ENCODE measurements around the gene ARNT2.

ARNT2 gene

DNA sequence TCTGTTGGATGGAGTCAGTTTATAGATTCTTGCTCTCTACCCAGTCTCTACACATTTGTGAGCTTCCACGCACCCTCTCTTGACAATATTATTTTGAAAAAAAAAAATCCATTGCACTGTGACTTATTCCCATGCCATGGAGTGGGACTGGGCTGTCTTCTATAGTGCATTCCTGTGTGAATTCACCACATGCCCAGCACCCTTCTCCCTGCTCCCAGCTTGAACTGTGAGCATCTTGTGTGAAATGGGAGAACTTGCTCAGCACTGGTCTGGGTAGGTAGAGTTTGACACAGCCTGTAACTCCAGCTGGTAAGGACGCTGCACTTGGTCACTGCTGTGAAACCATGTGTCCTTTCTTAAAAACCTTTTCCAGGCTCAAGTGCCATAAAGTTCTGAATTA is 91.9 kb downstream of the ARNT2 start:
- Histone ChIP-seq H3K4me2 (ENCODE audit: low read length) (no peak overlapping the region), H3K36me3 (ENCODE audit: insufficient read depth, low read length) (no peaks in the 10 kb centered on the region), H3K27me3 (ENCODE audit: control insufficient read depth, insufficient read depth, low read length) (no peaks in the 10 kb centered on the region), H3K4me3 (ENCODE audit: low read length) (no peak overlapping the region), H3K4me1 (ENCODE audit: control insufficient read depth, insufficient read depth, low read length) (peaks cover 28% of the 10 kb centered on the region), H3K9me3 (replicated peaks; ENCODE audit: low read length) (no peaks in the 10 kb centered on the region), H3K9ac (ENCODE audit: low read depth, low read length) (no peak overlapping the region)

DNA sequence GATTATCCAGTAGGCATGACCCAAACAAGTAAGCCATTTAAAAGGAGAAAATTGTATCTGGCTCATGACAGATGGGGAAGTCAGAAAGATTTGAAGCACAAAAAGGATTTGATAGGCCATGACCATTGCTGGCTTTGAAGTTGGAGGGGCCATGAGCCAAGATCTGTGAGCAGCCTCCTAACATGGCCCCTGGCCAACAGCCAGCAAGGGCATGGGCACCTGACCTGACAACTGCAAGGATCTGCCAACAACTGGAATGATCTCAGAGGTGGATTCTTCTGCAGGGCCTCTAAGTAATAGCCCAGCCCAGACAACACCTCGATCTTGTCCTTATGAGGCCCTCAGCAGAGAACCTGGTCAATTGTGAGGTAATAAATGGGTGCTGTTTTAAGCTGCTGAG is 93.0 kb downstream of the ARNT2 start:
- Histone ChIP-seq H3K4me2 (ENCODE audit: low read length) (no peak overlapping the region), H3K9me3 (replicated peaks; ENCODE audit: low read length) (no peaks in the 10 kb centered on the region), H3K27me3 (ENCODE audit: control insufficient read depth, insufficient read depth, low read length) (no peaks in the 10 kb centered on the region), H3K4me3 (ENCODE audit: low read length) (no peak overlapping the region), H3K36me3 (ENCODE audit: insufficient read depth, low read length) (no peaks in the 10 kb centered on the region), H3K4me1 (ENCODE audit: control insufficient read depth, insufficient read depth, low read length) (peaks cover 28% of the 10 kb centered on the region), H3K9ac (ENCODE audit: low read depth, low read length) (no peak overlapping the region)

- Histone ChIP-seq H3K9me3 (replicated peaks; ENCODE audit: low read length) (no peaks in the 10 kb centered on the region), H3K4me2 (ENCODE audit: low read length) (no peak overlapping the region)
These were observed 94.5 kb downstream of the ARNT2 start for GRCh38 chr15:80498652-80499051.

DNA sequence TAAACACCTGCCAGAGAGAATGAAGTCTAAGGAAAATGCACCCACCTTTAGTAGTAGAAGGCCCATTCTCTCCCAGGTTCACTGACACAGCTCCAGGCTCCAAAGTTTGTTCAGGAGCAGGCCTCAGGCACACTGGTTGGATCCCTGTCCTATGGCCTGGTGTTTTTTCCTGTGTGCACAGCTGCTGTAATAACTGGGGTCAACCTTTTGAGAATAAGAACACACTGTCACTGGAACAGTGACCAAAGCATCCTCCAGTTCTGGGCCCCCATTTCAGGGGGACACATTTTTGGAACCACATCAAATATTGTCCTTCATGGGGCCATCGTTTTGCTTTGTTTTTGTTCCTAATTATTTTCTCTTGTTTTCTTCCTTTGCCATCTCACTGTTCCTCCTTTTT is 95.8 kb downstream of the ARNT2 start:
- Histone ChIP-seq H3K4me2 (ENCODE audit: low read length) (no peak overlapping the region), H3K36me3 (ENCODE audit: insufficient read depth, low read length) (no peaks in the 10 kb centered on the region), H3K9me3 (replicated peaks; ENCODE audit: low read length) (no peaks in the 10 kb centered on the region), H3K9ac (ENCODE audit: low read depth, low read length) (no peak overlapping the region), H3K27me3 (ENCODE audit: control insufficient read depth, insufficient read depth, low read length) (no peaks in the 10 kb centered on the region), H3K4me3 (ENCODE audit: low read length) (no peak overlapping the region), H3K4me1 (ENCODE audit: control insufficient read depth, insufficient read depth, low read length) (peaks cover 10% of the 10 kb centered on the region)

More at GRCh38 chr15:80498652-80499051, 94.5 kb downstream of the ARNT2 start:
- no peak overlapping the region for H3K9ac ChIP-seq (ENCODE audit: low read depth, low read length)
- no peaks in the 10 kb centered on the region for H3K36me3 ChIP-seq (ENCODE audit: insufficient read depth, low read length)
- H3K4me3 ChIP-seq (ENCODE audit: low read length) = no peak overlapping the region
- peaks cover 24% of the 10 kb centered on the region for H3K4me1 ChIP-seq (ENCODE audit: control insufficient read depth, insufficient read depth, low read length)
- no peaks in the 10 kb centered on the region for H3K27me3 ChIP-seq (ENCODE audit: control insufficient read depth, insufficient read depth, low read length)

DNA sequence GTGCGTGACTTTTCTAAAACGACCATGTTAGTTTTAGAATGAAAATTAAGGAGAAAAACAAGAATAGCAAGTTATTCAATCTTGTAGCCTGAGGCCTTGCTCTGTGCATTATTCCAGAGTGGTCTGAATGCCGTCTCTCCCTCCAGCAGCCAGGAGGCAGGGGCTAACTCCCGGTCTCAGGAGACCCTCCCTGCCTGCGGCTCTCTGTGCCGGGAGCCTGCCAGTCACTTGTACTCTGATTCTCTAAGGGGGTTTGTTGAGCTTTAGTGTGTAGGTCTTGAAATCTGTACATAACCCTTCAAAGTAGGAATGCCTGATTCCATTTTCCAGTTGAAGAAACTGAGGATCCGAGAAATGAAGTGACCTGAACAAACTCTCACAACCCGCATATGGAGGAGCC is 97.3 kb downstream of the ARNT2 start:
- H3K27me3 ChIP-seq (ENCODE audit: control insufficient read depth, insufficient read depth, low read length) = no peaks in the 10 kb centered on the region
- H3K36me3 ChIP-seq (ENCODE audit: insufficient read depth, low read length) = no peaks in the 10 kb centered on the region
- no peaks in the 10 kb centered on the region for H3K9me3 ChIP-seq (replicated peaks; ENCODE audit: low read length)
- no peak overlapping the region for H3K9ac ChIP-seq (ENCODE audit: low read depth, low read length)
- H3K4me3 ChIP-seq (ENCODE audit: low read length) = no peak overlapping the region
- H3K4me2 ChIP-seq (ENCODE audit: low read length) = no peak overlapping the region
- H3K4me1 ChIP-seq (ENCODE audit: control insufficient read depth, insufficient read depth, low read length) = peaks cover 3% of the 10 kb centered on the region

GRCh38 chr15:80502782-80503181 is 98.6 kb downstream of the ARNT2 start:
- Histone ChIP-seq H3K4me2 (ENCODE audit: low read length) (no peak overlapping the region), H3K9ac (ENCODE audit: low read depth, low read length) (no peak overlapping the region), H3K4me3 (ENCODE audit: low read length) (no peak overlapping the region), H3K9me3 (replicated peaks; ENCODE audit: low read length) (no peaks in the 10 kb centered on the region), H3K36me3 (ENCODE audit: insufficient read depth, low read length) (no peaks in the 10 kb centered on the region), H3K27me3 (ENCODE audit: control insufficient read depth, insufficient read depth, low read length) (no peaks in the 10 kb centered on the region), H3K4me1 (ENCODE audit: control insufficient read depth, insufficient read depth, low read length) (peaks cover 10% of the 10 kb centered on the region)

GRCh38 chr15:80503319-80503952 is 99.3 kb downstream of the ARNT2 start:
- Histone ChIP-seq H3K4me3 (ENCODE audit: low read length) (no peak overlapping the region), H3K9ac (ENCODE audit: low read depth, low read length) (no peak overlapping the region), H3K4me1 (ENCODE audit: control insufficient read depth, insufficient read depth, low read length) (peaks cover 15% of the 10 kb centered on the region)

DNA sequence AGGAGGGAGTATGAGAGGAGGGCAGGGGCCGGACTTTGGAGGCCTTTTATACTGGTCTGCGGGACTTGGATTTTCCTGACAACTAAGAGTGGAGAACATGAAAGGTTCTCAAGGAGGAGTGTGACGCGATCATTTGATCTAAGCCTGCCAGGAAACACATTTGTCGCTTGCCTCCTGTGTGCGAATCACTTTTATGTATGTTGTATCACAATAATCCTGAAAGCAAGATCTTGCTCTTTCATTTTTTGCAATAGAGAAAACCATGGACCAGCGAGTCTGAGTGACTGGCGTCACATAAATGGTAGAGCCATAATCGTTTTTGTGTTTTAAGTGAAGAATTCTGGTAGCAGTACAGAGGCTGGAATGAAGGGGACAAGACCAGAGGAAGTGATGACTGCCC is 100.7 kb downstream of the ARNT2 start:
- Histone ChIP-seq H3K36me3 (ENCODE audit: insufficient read depth, low read length) (no peaks in the 10 kb centered on the region), H3K4me3 (ENCODE audit: low read length) (no peak overlapping the region), H3K4me2 (ENCODE audit: low read length) (no peak overlapping the region), H3K9me3 (replicated peaks; ENCODE audit: low read length) (no peaks in the 10 kb centered on the region), H3K4me1 (ENCODE audit: control insufficient read depth, insufficient read depth, low read length) (peaks cover 15% of the 10 kb centered on the region), H3K27me3 (ENCODE audit: control insufficient read depth, insufficient read depth, low read length) (no peaks in the 10 kb centered on the region), H3K9ac (ENCODE audit: low read depth, low read length) (no peak overlapping the region)

More at GRCh38 chr15:80503319-80503952, 99.3 kb downstream of the ARNT2 start:
- no peaks in the 10 kb centered on the region for H3K9me3 ChIP-seq (replicated peaks; ENCODE audit: low read length)
- no peaks in the 10 kb centered on the region for H3K36me3 ChIP-seq (ENCODE audit: insufficient read depth, low read length)
- H3K4me2 ChIP-seq (ENCODE audit: low read length) = no peak overlapping the region
- H3K27me3 ChIP-seq (ENCODE audit: control insufficient read depth, insufficient read depth, low read length) = no peaks in the 10 kb centered on the region

DNA sequence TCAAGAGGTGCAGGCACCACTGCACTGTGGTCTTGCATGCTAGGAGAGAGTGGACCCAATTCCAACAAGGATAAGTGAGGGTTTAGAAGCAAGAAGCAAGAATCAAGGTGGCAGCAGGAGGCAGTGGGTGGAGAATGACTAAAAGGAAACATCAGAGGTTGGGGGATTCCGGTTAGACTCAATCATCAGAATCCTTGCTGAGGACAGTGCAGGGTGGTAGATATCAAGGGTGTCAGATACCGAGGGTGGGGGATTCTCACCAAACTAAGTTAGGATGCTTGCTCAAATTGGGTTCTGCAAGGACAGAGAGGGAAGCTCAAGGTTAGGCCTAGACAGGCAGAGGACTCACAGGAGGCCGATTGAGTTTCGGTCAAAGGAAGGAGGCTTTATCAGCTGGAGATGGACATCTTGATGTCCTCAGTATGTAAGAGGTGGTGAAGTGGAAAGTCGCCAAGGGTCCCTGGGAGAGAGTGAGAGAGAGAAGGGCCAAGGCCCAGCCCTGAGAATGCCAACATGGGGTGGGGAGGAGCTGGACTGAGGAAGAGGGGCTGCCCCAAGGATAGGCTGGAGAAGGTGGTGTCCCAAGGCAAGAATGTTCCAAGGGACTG is 102.2 kb downstream of the ARNT2 start:
- H3K27me3 ChIP-seq (ENCODE audit: control insufficient read depth, insufficient read depth, low read length) = no peaks in the 10 kb centered on the region
- peaks cover 12% of the 10 kb centered on the region for H3K4me1 ChIP-seq (ENCODE audit: control insufficient read depth, insufficient read depth, low read length)
- no peak overlapping the region for H3K4me3 ChIP-seq (ENCODE audit: low read length)
- H3K9me3 ChIP-seq (replicated peaks; ENCODE audit: low read length) = no peaks in the 10 kb centered on the region
- H3K4me2 ChIP-seq (ENCODE audit: low read length) = no peak overlapping the region
- H3K36me3 ChIP-seq (ENCODE audit: insufficient read depth, low read length) = no peaks in the 10 kb centered on the region
- H3K9ac ChIP-seq (ENCODE audit: low read depth, low read length) = no peak overlapping the region

DNA sequence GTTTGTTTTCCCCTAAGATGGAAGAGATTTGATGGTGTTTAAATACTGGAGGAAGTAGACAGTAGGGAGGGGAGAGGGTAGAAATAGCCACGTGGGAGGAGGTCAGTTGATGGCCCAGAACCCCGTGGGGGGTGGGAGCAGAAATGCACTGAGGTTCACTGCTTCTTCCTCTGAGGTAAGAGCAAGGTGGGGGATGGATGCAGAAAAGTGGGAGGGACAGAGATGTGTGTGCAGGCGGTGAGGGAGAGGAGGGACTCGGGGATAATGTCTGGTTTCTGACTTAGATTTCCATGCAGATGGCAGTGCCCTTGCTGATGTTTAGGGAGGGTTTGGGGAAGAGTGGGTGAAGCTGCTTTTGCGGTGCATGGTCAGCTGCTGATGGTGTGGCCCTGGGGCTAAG is 102.9 kb downstream of the ARNT2 start:
- H3K4me2 ChIP-seq (ENCODE audit: low read length) = no peak overlapping the region
- no peaks in the 10 kb centered on the region for H3K27me3 ChIP-seq (ENCODE audit: control insufficient read depth, insufficient read depth, low read length)
- H3K4me1 ChIP-seq (ENCODE audit: control insufficient read depth, insufficient read depth, low read length) = peaks cover 13% of the 10 kb centered on the region
- no peak overlapping the region for H3K4me3 ChIP-seq (ENCODE audit: low read length)
- no peaks in the 10 kb centered on the region for H3K36me3 ChIP-seq (ENCODE audit: insufficient read depth, low read length)
- H3K9me3 ChIP-seq (replicated peaks; ENCODE audit: low read length) = no peaks in the 10 kb centered on the region
- H3K9ac ChIP-seq (ENCODE audit: low read depth, low read length) = no peak overlapping the region

DNA sequence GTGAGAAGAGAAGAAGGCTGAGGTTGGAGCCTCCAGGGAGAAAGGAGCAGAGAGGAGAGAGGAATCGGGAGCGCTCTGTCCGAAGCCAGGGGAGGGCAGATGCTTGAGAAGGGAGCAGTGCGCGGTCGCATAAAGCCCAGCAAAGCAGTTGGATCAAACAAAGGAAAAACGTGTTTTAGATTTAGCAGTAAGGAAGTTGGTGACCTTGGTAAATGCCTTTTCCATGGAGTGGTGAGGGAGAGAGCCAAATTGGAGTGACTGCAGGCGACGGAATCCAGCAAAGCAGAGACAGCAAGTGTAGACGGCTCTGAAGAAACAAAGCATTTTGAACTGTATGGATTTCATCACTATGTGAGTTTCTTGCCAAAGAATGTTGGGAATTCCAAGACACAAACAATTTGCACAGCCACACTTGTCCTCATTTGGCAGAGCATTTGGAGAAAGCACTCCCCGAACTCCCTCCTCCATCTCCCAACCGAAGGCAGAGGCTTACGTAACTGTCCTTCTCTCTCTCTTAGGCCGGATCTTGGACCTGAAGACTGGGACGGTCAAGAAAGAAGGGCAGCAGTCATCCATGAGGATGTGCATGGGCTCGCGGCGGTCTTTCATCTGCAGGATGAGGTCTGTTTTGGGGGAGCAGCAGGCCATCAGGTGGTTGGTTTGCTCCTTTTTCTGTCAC is 103.6 kb downstream of the ARNT2 start:
- Histone ChIP-seq H3K4me1 (ENCODE audit: control insufficient read depth, insufficient read depth, low read length) (peaks cover 20% of the 10 kb centered on the region), H3K4me3 (ENCODE audit: low read length) (no peak overlapping the region), H3K9ac (ENCODE audit: low read depth, low read length) (no peak overlapping the region), H3K9me3 (replicated peaks; ENCODE audit: low read length) (no peaks in the 10 kb centered on the region), H3K36me3 (ENCODE audit: insufficient read depth, low read length) (no peaks in the 10 kb centered on the region), H3K4me2 (ENCODE audit: low read length) (peak overlapping the region; percentile 0), H3K27me3 (ENCODE audit: control insufficient read depth, insufficient read depth, low read length) (no peaks in the 10 kb centered on the region)

DNA sequence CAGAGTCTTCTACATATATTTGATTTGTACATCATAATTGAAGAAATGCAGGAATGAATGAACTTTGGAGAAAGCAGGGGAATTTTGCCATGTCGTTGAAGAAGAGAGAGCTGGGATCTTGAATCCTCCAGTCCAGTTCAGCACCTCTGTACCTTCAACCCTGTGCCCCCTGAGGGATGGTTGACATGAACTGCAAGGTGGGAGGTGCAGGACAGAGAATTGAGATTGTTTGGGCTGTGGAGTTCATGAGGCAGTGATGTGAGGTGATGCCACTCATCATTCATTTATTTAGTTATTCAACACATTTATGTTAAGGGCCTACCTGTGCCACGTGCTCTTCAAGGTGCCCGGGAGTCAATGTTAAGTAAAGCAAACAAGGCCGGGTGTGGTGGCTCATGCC is 104.6 kb downstream of the ARNT2 start:
- H3K4me2 ChIP-seq (ENCODE audit: low read length) = no peak overlapping the region
- no peaks in the 10 kb centered on the region for H3K27me3 ChIP-seq (ENCODE audit: control insufficient read depth, insufficient read depth, low read length)
- peaks cover 30% of the 10 kb centered on the region for H3K4me1 ChIP-seq (ENCODE audit: control insufficient read depth, insufficient read depth, low read length)
- H3K36me3 ChIP-seq (ENCODE audit: insufficient read depth, low read length) = no peaks in the 10 kb centered on the region
- no peak overlapping the region for H3K9ac ChIP-seq (ENCODE audit: low read depth, low read length)
- no peak overlapping the region for H3K4me3 ChIP-seq (ENCODE audit: low read length)
- H3K9me3 ChIP-seq (replicated peaks; ENCODE audit: low read length) = no peaks in the 10 kb centered on the region

Measured in skeletal muscle satellite cell (primary cell).